Measurements from ENCODE around the gene CSTPP1. TPM values are rescaled to one million over a fixed set of nuclear protein-coding genes. Genes with fewer than 3 reads are reported as not detected.

The CSTPP1 gene
- total RNA-seq (ENCODE audit: low replicate concordance), result 6.7 and 18.3 TPM in 2 replicates

DNA sequence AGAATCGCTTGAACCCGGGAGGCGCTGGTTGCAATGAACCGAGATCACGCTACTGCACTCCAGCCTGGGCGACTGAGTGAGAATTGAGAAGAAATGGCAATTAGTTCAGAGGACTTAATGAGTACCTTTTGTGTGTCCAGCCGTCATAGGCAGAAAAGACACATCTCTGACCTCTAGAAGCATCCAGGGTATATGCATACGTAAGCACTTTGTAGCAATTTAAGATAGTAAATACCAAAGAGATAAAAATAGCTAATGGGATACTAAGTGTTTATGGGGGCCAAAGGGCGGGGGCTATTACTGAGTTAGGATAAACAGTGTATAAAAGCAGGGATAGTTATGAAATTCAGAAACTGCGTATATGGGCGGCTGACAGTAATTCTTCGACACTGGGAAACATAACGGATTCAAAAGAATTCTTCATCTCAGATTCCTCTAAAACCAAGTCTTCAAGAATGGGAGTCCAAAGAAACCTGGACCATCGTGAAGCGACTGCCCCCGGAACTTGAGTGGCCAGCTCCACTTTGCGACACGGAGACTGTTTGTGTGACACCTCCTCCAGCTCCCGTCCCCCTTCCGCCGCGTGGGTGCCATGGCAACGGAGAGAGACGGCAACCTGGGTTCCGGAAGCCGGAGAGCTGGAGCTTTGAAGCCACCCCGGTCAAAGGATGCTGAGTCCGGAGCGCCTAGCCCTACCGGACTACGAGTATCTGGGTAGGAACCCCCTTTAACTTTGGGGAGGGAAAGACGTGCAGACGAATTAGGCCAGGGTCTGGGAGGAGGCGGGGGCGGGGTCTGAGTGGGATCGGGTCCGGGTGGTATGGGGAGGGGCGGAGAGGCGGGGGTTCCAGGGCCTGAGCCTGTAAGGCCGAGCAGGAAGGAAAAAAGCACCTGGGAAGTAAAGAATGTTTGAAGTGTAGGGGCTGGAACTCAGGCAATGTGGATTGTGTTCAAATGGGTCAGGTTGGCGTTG lies at the start of gene CSTPP1:
Gene CSTPP1 (plus strand): TSS at position 624 of the 973 bp plus-strand sequence. CDS start 45 bp downstream, at position 669.

GRCh38 chr11:46918083-46918787 lies 18.3 kb upstream of the CSTPP1 start, which contains the start of gene LRP4:
TSS of gene LRP4 (minus strand) at chr11:46918550. CDS start at chr11:46918379, 171 bp downstream.

GRCh38 chr11:47176328-47177228 lies 240.0 kb downstream of the CSTPP1 start, which contains the start of gene ARFGAP2:
TSS of gene ARFGAP2 (minus strand) at chr11:47176879. CDS start at chr11:47176853, 26 bp downstream.

DNA sequence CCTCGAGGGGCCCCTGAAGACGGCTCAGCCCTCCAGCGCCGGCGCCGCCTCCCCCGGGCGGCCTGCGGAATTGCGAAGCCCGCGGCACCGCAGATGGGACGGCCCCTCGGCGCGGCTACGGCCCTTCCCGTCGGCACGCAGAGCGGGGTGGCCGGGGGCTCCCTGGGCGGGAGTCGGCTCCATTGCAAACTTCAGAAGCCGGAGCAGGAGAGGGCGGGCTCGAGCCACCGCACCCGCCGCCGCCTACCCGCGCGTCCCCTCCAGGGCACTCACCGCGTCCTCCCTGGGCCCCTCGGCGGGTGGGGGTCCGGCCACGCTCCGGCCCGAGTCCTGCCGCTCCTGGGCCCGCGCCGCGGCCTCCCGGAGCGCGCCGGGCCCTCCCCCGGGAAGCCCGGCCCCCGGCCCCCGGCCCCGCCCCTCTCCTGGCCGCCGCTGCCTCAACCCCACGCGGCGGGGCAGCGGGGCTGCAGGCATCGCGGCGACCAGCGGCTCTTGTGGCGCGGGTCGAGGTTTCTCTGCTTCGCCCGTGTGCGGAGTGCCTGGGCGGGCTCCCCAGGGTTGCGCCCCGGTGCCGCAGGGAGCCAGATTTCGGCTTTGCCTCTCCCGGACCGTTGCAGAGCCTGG lies 249.6 kb downstream of the CSTPP1 start, which contains the start of gene PACSIN3:
Gene PACSIN3 (minus strand): TSS at position 359 of the 624 bp plus-strand sequence. CDS start 3,707 bp downstream, outside the sequence.

Other genes with a start within 250 kb of the CSTPP1 start
- 27.3 and 37.2 TPM in 2 replicates for gene ARHGAP1, start 236.1 kb upstream of the CSTPP1 start, total RNA-seq (ENCODE audit: low replicate concordance)
- gene ZNF408, start 235.7 kb upstream of the CSTPP1 start, total RNA-seq (ENCODE audit: low replicate concordance), result 5.7 and 6.2 TPM in 2 replicates
- gene F2, start 217.5 kb upstream of the CSTPP1 start, total RNA-seq (ENCODE audit: low replicate concordance), result 0.08 TPM in 1 of 2 replicates, not detected in the other
- gene CKAP5, start 90.5 kb upstream of the CSTPP1 start, total RNA-seq (ENCODE audit: low replicate concordance), result 46.9 and 60.4 TPM in 2 replicates
- 7.7 and 8.6 TPM in 2 replicates for gene LRP4, start 18.2 kb upstream of the CSTPP1 start, total RNA-seq (ENCODE audit: low replicate concordance)
- 60.1 and 66.6 TPM in 2 replicates for gene ARFGAP2, start 240.1 kb downstream of the CSTPP1 start, total RNA-seq (ENCODE audit: low replicate concordance)
- gene PACSIN3, start 249.7 kb downstream of the CSTPP1 start, total RNA-seq (ENCODE audit: low replicate concordance), result 14.7 and 41.6 TPM in 2 replicates

All from smooth muscle cell of the coronary artery (primary cell).